H1 (cell line): ENCODE measurements around the gene FLNC. TPM values are rescaled to one million over a fixed set of nuclear protein-coding genes. Genes with fewer than 3 reads are reported as not detected.

Experiments used
- ATF3 ChIP-seq: IDR thresholded peaks from 2 replicates; pipeline ENCODE4 v1.6.1; 2011; ENCODE audit warnings: low read depth, mild to moderate bottlenecking, low read length; ENCODE audit not compliant: insufficient read depth
- EGR1 ChIP-seq: IDR thresholded peaks from 2 replicates; pipeline ENCODE4 v1.6.1; 2011; ENCODE audit warnings: low read depth, low read length, borderline replicate concordance
- JUND ChIP-seq: IDR thresholded peaks from 2 replicates; pipeline ENCODE4 v1.6.1; 2011; ENCODE audit warnings: mild to moderate bottlenecking, improper control_type of control experiment, low read length
- KDM5A ChIP-seq: fragments of 200-600 bp; IDR thresholded peaks from 2 replicates; pipeline ENCODE4 v1.7.1; 2012; ENCODE audit warnings: mild to moderate bottlenecking, low read length, inconsistent platforms, mixed read lengths
- PHF8 ChIP-seq: fragments of 200-600 bp; sonication (generic); conservative IDR thresholded peaks from 2 replicates; pipeline ENCODE4 v1.7.1; 2012; ENCODE audit warnings: low read depth, mild to moderate bottlenecking, inconsistent platforms, low read length, moderate library complexity
- RAD21 ChIP-seq, 2 experiments: IDR thresholded peaks in 1 of 2; conservative IDR thresholded peaks in 1 of 2; 2 replicates each; pipeline ENCODE4 v1.6.1; 2011; ENCODE audit warnings: low read depth in 2 of 2, low read length in 2 of 2, improper control_type of control experiment in 1 of 2, inconsistent platforms in 1 of 2, mild to moderate bottlenecking in 1 of 2, moderate library complexity in 1 of 2
- SUZ12 ChIP-seq: fragments of 200-600 bp; sonication (generic); IDR thresholded peaks from 2 replicates; pipeline ENCODE4 v1.6.1; 2012; ENCODE audit warnings: mild to moderate bottlenecking, inconsistent platforms, low read length, moderate library complexity, mixed read lengths
- polyA plus RNA-seq, 7 experiments: library from polyadenylated mRNA; depleted of rRNA in 3 of 7; stranded (reverse) in 5 of 7; unstranded in 2 of 7; fragments of >200 nt in 5 of 7; fragments of 200-250 nt in 2 of 7; gene quantifications; 1 replicate in 5 of 7; 2 replicates in 1 of 7; 4 replicates in 1 of 7; pipeline versions ENCODE4 v1.2.1 to v1.2.3, GENCODE V29; 2011 to 2013; ENCODE audit warnings: missing spikeins in 2 of 7, mixed read lengths in 2 of 7
- total RNA-seq: library from RNA; stranded (reverse); fragmentation: NEBNext Ultra II Directional; extraction: Animal tissue kit (Norgen Biotek cat#: 25700); gene quantifications from 2 replicates; pipeline ENCODE4 v1.2.1, GENCODE V29; 2021

The FLNC gene
- total and polyA plus RNA-seq, 2 of the 8 experiments (the other 6 are each of a cell fraction or from before 2014, with no cell fraction given): 1.9 to 10.7 TPM

GRCh38 chr7:128807191-128807590 is 23.0 kb upstream of the FLNC start (continued):
- TF ChIP-seq JUND (no peak), PHF8 (no peak), KDM5A (no peak), ATF3 (no peak), RAD21 (IDR thresholded peaks at IDR 0.05 in 1 of 2, conservative IDR thresholded peaks at IDR 0.05 in 1 of 2; ENCODE audit: low read depth in 2 of 2, low read length in 2 of 2) (no peak), EGR1 (no peak), SUZ12 (no peak)
- TF ChIP-seq, all 59 proteins: peak for 0
